Upper lobe of left lung (tissue), 4 donors: Measurements from ENCODE around the gene ENOX1.

Experiments used
- CTCF ChIP-seq, 6 experiments: fragments of 450-650 bp in 4 of 6; fragments of 200-600 bp in 2 of 6; sonication (generic) in 2 of 6; IDR thresholded peaks; one replicate each; pipeline ENCODE4 v1.5.1; 2016 to 2019; ENCODE audit warnings: antibody characterized with exemption in 6 of 6
- POLR2A ChIP-seq, 4 donors: fragments of 450-650 bp; IDR thresholded peaks; one replicate each; pipeline ENCODE4 v1.5.1; 2016 to 2017; ENCODE audit warnings: antibody characterized with exemption in 4 of 4, mild to moderate bottlenecking in 2 of 4
- POLR2AphosphoS5 ChIP-seq, 2 donors: sonication (generic); formaldehyde crosslinking; IDR thresholded peaks; one replicate each; pipeline ENCODE4 v1.5.1; 2017; ENCODE audit warnings: antibody characterized with exemption in 2 of 2

- no peak for TF ChIP-seq CTCF (IDR thresholded peaks at IDR 0.05)
- TF ChIP-seq POLR2A (IDR thresholded peaks at IDR 0.05), result no peak
- no peak for TF ChIP-seq POLR2AphosphoS5 (IDR thresholded peaks at IDR 0.05)
These were observed 5.5 kb upstream of the ENOX1 start for GRCh38 chr13:43792076-43792881.
